ENCODE measurements around the gene CR2. TPM values are rescaled to one million over a fixed set of nuclear protein-coding genes. Genes with fewer than 3 reads are reported as not detected.
"Not testable (repeated sequence)": the region's sequence is repeated elsewhere in the genome, so short reads cannot be mapped to it uniquely, and the experiment has no call there.

CR2 gene
- total RNA-seq, 3 donors from 2014 or later = 0.10 to 0.38 TPM; not detected in 1

- H3K4me3 ChIP-seq; H3K4me1 ChIP-seq (ENCODE audit: low read depth); H3K36me3 ChIP-seq (ENCODE audit: low read depth); intact Hi-C loops (cut with DNase I, micrococcal nuclease); DNase-seq; H3K9me3 ChIP-seq; ATAC-seq: not testable (repeated sequence)
Measured at GRCh38 chr1:207536263-207536662, 82.1 kb downstream of the CR2 start.

Other genes starting within 250 kb of the CR2 start
- 10 to 100 TPM; 40.1 to 53.0 (median 50.8) TPM for gene CD55, start 132.7 kb upstream of the CR2 start, total RNA-seq
- 1 to 10 TPM in 2 of 3 donors, under 1 TPM in 1; 0.84 to 7.2 (median 3.8) TPM for gene CR1, start 41.8 kb downstream of the CR2 start, total RNA-seq
- gene CR1L, start 190.8 kb downstream of the CR2 start, total RNA-seq = not detected

Data from mucosa of descending colon (tissue), 3 donors.